ENCODE data around the gene HBB.

HBB gene

GRCh38 chr11:5227681-5228080, 810 bp upstream of the HBB start:
- no peak for DNase-seq (ENCODE audit: low read depth)

GRCh38 chr11:5225480-5225871, 1.4 kb downstream of the HBB start:
- no peak for DNase-seq (ENCODE audit: low read depth)

- DNase-seq (ENCODE audit: low read depth) = no peak
These were observed 2.1 kb downstream of the HBB start for GRCh38 chr11:5224538-5225479.

- no peak for DNase-seq (ENCODE audit: low read depth)
These were observed 3.2 kb downstream of the HBB start for GRCh38 chr11:5223686-5224085.

- DNase-seq (ENCODE audit: low read depth) = no peak
These were observed 3.7 kb downstream of the HBB start for GRCh38 chr11:5223146-5223545.

- no peak for DNase-seq (ENCODE audit: low read depth)
These were observed 16.4 kb downstream of the HBB start for GRCh38 chr11:5210376-5210885.

- DNase-seq (ENCODE audit: low read depth) = no peak
These were observed 22.1 kb downstream of the HBB start for GRCh38 chr11:5204787-5205186.

- no peak for DNase-seq (ENCODE audit: low read depth)
These were observed 23.5 kb downstream of the HBB start for GRCh38 chr11:5203366-5203765.

GRCh38 chr11:5200582-5200981, 26.3 kb downstream of the HBB start, which contains the start of gene OR51V1:
OR51V1 (minus strand) TSS chr11:5200682; CDS start chr11:5200682, 0 bp downstream.
- no peak for DNase-seq (ENCODE audit: low read depth)

GRCh38 chr11:5198285-5198684, 28.6 kb downstream of the HBB start:
- no peak for DNase-seq (ENCODE audit: low read depth)

GRCh38 chr11:5197536-5197935, 29.3 kb downstream of the HBB start:
- DNase-seq (ENCODE audit: low read depth) = no peak

GRCh38 chr11:5196731-5197130, 30.1 kb downstream of the HBB start:
- no peak for DNase-seq (ENCODE audit: low read depth)

- DNase-seq (ENCODE audit: low read depth) = no peak
These were observed 30.8 kb downstream of the HBB start for GRCh38 chr11:5196067-5196466.

GRCh38 chr11:5192738-5193137, 34.1 kb downstream of the HBB start:
- no peak for DNase-seq (ENCODE audit: low read depth)

- no peak for DNase-seq (ENCODE audit: low read depth)
These were observed 38.7 kb downstream of the HBB start for GRCh38 chr11:5188201-5188600.

- DNase-seq (ENCODE audit: low read depth) = no peak
These were observed 48.6 kb downstream of the HBB start for GRCh38 chr11:5178046-5178837.
